ENCODE data around the gene USP6. TPM values are rescaled to one million over a fixed set of nuclear protein-coding genes. Genes with fewer than 3 reads are reported as not detected.

USP6 gene
- total RNA-seq, 2 donors from 2014 or later, result 0.13 TPM

DNA sequence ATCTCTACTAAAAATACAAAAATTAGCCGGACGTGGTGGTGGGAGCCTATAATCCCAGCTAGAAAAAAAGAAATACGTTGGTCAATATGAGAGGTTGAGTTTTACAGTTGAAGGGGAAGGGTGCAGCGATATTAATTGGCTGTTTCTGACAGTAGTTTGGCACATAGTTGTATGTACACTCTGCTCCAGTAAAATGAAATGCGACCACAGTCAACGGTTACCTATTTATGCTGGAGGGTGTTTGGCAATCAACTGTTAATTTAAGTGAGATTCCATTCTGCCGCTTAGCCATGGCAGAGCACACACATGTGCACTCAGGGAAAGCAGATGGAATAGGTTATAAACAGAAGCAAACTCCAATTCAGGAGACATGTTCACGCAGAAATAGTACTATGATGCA, 85.2 kb downstream of the USP6 start:
- TF ChIP-seq, protein P1, sequence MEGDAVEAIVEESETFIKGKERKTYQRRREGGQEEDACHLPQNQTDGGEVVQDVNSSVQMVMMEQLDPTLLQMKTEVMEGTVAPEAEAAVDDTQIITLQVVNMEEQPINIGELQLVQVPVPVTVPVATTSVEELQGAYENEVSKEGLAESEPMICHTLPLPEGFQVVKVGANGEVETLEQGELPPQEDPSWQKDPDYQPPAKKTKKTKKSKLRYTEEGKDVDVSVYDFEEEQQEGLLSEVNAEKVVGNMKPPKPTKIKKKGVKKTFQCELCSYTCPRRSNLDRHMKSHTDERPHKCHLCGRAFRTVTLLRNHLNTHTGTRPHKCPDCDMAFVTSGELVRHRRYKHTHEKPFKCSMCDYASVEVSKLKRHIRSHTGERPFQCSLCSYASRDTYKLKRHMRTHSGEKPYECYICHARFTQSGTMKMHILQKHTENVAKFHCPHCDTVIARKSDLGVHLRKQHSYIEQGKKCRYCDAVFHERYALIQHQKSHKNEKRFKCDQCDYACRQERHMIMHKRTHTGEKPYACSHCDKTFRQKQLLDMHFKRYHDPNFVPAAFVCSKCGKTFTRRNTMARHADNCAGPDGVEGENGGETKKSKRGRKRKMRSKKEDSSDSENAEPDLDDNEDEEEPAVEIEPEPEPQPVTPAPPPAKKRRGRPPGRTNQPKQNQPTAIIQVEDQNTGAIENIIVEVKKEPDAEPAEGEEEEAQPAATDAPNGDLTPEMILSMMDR (conservative IDR thresholded peaks at IDR 0.05), result no peak
- no peak overlapping the region for H3K4me3 Mint-ChIP-seq

DNA sequence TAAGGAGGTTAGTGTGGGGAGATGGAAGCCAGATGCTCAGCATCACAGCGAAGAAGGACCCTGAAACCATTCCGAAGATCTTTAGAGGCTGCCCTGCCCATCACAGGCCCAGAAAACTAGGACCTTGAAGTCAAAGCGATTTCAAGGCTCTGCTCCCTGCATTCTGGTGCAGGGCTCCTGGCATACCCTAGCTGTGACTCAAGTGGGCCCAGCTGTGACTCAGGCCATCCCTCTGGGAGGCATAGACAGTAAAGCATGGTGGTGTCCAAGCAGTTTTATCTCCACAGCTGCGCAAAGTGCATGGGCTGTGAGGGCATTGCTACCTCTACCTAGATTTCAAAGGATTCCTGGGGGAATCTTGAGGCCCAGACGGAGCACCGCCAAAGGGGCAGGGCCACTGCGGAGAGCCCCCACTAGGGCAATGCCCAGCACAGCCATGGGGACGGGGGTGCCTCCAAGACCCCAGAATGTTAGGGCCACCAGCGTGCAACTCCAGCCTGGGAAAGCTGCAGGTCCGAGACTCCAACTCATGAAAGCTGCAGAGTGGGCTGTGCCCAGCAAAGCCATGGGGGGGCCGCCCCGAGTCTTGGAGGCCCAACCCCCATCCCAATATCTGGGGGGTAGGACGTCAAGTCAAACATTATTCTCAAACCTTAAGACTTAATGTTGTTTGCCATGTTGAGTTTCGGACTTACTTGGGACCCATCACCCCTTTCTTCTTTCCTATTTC, 87.5 kb downstream of the USP6 start:
- DNase-seq, result no peak
- Histone ChIP-seq H3K9me3 (ENCODE audit: control insufficient read depth, low read length) (no peaks in the 10 kb centered on the region), H3K27ac (ENCODE audit: low read depth, low read length) (no peak overlapping the region), H3K36me3 (ENCODE audit: control insufficient read depth, insufficient read depth, low read length) (no peaks in the 10 kb centered on the region), H3K4me3 (ENCODE audit: low read length) (no peak overlapping the region), H3K9ac (ENCODE audit: extremely low read depth, low read length, poor library complexity, severe bottlenecking) (no peak overlapping the region), H3K4me1 (ENCODE audit: control insufficient read depth, insufficient read depth, low read length) (no peaks in the 10 kb centered on the region), H3K27me3 (ENCODE audit: control insufficient read depth, insufficient read depth, low read length, poor library complexity, severe bottlenecking) (no peaks in the 10 kb centered on the region)
- 92 to 97% methylated on average over 5 to 14 of the region's 14 CpGs for WGBS, 2 experiments (ENCODE audit: insufficient coverage in 1 of 2, insufficient read length in 1 of 2)
- no peaks in the 10 kb centered on the region for H3K36me3 Mint-ChIP-seq (ENCODE audit: low read depth)
- TF ChIP-seq, protein P1 (conservative IDR thresholded peaks at IDR 0.05), result no peak
- no peak overlapping the region for H3K27ac Mint-ChIP-seq
- no peaks in the 10 kb centered on the region for H3K27me3 Mint-ChIP-seq (ENCODE audit: insufficient read depth)
- H3K4me1 Mint-ChIP-seq, result no peaks in the 10 kb centered on the region
- H3K9me3 Mint-ChIP-seq, result peaks cover 4% of the 10 kb centered on the region
- H3K4me3 Mint-ChIP-seq, result no peak overlapping the region

More for the DNA sequence above, 85.2 kb downstream of the USP6 start:
- H3K36me3 Mint-ChIP-seq (ENCODE audit: low read depth), result no peaks in the 10 kb centered on the region
- no peak for DNase-seq
- Histone ChIP-seq H3K27me3 (ENCODE audit: control insufficient read depth, insufficient read depth, low read length, poor library complexity, severe bottlenecking) (no peaks in the 10 kb centered on the region), H3K4me3 (ENCODE audit: low read length) (no peak overlapping the region), H3K36me3 (ENCODE audit: control insufficient read depth, insufficient read depth, low read length) (no peaks in the 10 kb centered on the region), H3K9ac (ENCODE audit: extremely low read depth, low read length, poor library complexity, severe bottlenecking) (no peak overlapping the region), H3K4me1 (ENCODE audit: control insufficient read depth, insufficient read depth, low read length) (no peaks in the 10 kb centered on the region), H3K27ac (ENCODE audit: low read depth, low read length) (no peak overlapping the region), H3K9me3 (ENCODE audit: control insufficient read depth, low read length) (no peaks in the 10 kb centered on the region)
- no peaks in the 10 kb centered on the region for H3K27me3 Mint-ChIP-seq (ENCODE audit: insufficient read depth)
- no peaks in the 10 kb centered on the region for H3K4me1 Mint-ChIP-seq
- no peak overlapping the region for H3K27ac Mint-ChIP-seq
- 87 to 95% methylated on average over 7 to 8 of the region's 8 CpGs for WGBS, 2 experiments (ENCODE audit: insufficient coverage in 1 of 2, insufficient read length in 1 of 2)
- peaks cover 4% of the 10 kb centered on the region for H3K9me3 Mint-ChIP-seq

DNA sequence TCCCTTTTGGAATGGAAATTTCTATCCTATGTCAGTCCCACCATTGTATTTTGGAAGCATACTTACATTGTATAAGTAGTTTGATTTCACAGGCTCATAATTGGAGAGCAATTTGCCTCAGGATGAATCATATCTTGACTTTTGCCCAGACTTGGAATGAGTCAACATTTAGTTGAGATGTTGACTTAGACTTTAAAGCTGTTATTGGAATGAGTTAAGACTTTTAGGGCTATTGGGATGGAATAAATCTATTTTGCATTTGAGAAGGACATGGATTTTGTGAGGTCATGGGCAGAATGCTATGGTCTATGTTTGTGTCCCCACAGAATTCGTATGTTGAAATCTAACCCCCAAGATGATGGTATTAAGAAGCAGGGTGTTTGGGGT, 88.1 kb downstream of the USP6 start:
- Histone ChIP-seq H3K27me3 (ENCODE audit: control insufficient read depth, insufficient read depth, low read length, poor library complexity, severe bottlenecking) (no peaks in the 10 kb centered on the region), H3K4me1 (ENCODE audit: control insufficient read depth, insufficient read depth, low read length) (no peaks in the 10 kb centered on the region), H3K9ac (ENCODE audit: extremely low read depth, low read length, poor library complexity, severe bottlenecking) (no peak overlapping the region), H3K4me3 (ENCODE audit: low read length) (no peak overlapping the region), H3K9me3 (ENCODE audit: control insufficient read depth, low read length) (no peaks in the 10 kb centered on the region), H3K27ac (ENCODE audit: low read depth, low read length) (no peak overlapping the region), H3K36me3 (ENCODE audit: control insufficient read depth, insufficient read depth, low read length) (no peaks in the 10 kb centered on the region)
- Mint-ChIP-seq H3K4me3 (no peak overlapping the region), H3K9me3 (peaks cover 4% of the 10 kb centered on the region), H3K36me3 (ENCODE audit: low read depth) (no peaks in the 10 kb centered on the region), H3K4me1 (no peaks in the 10 kb centered on the region), H3K27ac (no peak overlapping the region), H3K27me3 (ENCODE audit: insufficient read depth) (no peaks in the 10 kb centered on the region)
- DNase-seq, result no peak
- WGBS, 2 experiments (ENCODE audit: insufficient coverage in 1 of 2, insufficient read length in 1 of 2), result 92% methylated on average over 1 of the region's 1 CpG; no CpG with 5 or more reads in 1 of the 2 experiments
- TF ChIP-seq, protein P1 (conservative IDR thresholded peaks at IDR 0.05), result no peak
